Kidney capillary endothelial cell (primary cell): ENCODE measurements around the gene B4GALT2.

Experiments used
- DNase-seq: peaks from one replicate; pipeline ENCODE4 v3.0.0-alpha.2; 2018; ENCODE audit warnings: low spot score

Gene B4GALT2, protein sequence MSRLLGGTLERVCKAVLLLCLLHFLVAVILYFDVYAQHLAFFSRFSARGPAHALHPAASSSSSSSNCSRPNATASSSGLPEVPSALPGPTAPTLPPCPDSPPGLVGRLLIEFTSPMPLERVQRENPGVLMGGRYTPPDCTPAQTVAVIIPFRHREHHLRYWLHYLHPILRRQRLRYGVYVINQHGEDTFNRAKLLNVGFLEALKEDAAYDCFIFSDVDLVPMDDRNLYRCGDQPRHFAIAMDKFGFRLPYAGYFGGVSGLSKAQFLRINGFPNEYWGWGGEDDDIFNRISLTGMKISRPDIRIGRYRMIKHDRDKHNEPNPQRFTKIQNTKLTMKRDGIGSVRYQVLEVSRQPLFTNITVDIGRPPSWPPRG

DNA sequence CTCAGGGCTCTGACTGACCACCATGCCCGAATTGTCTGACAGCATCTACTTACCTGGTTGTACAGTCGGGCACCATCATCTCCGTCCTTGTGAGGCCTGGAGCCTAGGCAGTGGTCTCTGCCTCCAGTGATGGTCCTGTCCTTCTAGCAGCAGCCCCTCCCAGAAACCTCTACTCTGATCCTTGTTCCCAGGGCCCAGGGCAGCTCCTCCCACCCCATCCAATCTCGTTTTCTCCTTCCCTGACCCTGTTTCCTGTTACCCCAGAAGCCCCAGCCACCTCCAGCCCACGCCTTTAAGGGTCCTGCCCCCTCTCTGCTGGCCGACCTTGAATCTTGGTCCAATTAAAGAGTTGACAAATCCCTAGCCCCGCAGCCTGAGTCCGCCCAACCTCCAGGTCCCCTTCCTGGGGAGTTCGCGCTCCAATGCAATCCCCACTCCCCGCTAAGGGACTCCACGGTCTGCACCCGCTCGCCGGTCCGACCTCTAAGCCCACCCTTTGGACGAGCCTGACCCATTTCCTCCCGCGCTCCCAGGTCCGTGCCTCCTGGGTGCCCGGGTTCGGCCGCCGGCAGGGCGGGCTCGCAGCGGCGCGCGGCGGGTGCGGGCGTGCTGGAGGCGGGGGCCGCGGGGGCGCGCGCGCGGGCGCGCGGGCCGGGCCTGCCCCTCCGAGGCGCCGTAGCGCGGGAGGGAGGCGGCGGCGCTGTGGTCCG, at the start of gene B4GALT2:
TSS of gene B4GALT2 (plus strand) at position 660 of the 710 bp plus-strand sequence. CDS start 1,951 bp downstream, outside the sequence.
- no peak for DNase-seq

DNA sequence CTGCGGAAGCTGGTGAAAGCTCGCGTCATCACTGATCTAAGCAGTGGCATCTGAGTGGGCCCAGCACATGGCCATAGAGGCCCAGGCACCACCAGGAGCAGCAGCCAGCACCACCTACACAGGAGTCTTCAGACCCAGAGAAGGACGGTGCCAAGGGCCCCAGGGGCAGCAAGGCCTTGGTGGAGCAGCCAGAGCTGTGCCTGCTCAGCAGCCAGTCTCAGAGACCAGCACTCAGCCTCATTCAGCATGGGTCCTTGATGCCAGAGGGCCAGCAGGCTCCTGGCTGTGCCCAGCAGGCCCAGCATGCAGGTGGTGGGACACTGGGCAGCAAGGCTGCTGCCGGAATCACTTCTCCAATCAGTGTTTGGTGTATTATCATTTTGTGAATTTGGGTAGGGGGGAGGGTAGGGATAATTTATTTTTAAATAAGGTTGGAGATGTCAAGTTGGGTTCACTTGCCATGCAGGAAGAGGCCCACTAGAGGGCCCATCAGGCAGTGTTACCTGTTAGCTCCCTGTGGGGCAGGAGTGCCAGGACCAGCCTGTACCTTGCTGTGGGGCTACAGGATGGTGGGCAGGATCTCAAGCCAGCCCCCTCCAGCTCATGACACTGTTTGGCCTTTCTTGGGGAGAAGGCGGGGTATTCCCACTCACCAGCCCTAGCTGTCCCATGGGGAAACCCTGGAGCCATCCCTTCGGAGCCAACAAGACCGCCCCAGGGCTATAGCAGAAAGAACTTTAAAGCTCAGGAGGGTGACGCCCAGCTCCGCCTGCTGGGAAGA, 48.7 kb upstream of the B4GALT2 start:
- DNase-seq: no peak

DNA sequence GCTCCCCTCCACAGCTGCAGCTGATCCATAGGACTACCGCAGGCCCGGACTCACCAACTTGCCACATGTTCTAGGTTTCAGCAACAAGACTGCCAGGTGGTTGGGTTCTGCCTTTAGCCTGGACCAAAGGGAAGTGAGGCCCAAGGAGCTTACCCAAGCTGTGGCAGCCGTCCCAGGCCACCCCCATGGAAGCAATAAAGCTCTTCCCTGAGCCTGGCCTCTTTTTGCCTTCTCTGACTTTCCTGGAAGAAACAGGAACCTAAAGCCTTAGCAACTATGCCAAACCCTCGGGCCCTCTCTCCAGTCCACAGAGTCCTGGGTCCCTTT, 48.1 kb upstream of the B4GALT2 start:
- DNase-seq: no peak

DNA sequence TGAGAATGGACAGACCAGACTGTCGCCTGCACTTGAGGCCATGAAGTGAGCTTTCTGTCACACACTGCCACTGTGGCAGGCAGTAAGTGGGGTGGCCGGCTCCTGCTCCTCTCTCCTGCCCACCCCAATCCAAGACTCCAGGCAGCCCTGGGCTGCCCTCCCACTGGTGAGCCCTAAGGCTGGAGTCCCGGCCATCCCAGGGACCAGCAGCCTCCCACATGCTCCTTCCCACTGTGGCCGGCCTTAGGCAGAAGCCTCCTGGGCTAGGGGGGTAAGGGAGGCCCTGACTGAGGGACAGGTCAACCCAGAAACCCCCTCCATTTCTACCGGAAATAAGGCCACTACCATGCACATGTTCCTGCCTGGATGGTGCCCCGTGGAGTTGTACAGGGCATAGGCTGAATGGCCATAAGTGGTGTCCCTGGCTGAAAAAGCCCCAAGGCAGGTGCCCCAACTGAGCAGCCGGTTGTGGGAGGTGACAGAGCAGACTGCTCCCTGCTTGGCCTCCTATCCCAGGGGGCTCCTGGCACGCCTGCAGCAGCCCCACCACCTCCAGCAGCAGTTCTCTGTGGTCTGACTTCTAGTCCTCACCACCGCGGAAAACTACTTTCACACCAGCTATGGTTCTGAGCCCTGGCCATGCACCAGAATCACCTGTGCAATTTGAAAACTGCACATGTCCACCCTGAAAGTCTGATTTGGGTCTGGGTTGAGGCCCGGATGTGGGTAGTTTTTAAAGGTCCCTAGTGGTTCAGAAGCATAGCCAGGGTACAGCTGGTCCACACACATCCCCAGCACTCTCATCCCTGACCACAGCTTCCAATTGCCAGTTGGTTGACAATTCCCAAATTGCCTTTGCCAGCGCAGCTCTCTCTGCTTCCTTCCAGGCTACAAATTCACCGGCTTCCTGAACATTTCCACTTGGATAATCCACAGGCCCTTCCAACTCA, 47.0 kb upstream of the B4GALT2 start:
- DNase-seq: no peak

DNA sequence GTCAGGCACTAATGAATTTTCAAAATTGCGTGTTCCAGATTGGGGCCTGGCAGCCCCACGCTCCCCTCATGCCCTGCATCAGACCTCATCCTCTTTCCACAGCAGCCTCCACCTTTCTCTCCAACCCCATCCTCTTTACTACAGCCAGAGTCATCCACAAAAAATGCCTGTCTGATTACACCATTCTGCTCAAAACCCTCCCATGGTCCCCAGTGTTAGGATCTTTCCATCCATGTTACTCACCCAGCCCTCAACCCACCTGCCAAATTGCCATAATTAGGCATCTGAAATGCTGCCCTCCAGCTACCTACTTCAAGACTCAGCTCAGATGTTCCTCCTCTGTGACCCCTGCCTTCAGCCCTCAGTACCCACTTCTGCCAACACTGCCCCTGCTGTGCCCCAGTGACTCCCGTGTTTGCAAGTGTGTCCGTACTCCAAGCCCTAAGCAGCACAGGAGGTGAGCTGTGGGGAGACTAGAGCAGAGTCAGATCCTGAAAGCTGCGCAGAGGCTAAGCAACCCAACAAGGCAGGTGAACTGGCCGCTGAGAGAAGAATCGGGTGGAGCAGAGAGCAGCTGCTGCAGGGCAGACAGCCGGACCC, 46.1 kb upstream of the B4GALT2 start:
- no peak for DNase-seq

DNA sequence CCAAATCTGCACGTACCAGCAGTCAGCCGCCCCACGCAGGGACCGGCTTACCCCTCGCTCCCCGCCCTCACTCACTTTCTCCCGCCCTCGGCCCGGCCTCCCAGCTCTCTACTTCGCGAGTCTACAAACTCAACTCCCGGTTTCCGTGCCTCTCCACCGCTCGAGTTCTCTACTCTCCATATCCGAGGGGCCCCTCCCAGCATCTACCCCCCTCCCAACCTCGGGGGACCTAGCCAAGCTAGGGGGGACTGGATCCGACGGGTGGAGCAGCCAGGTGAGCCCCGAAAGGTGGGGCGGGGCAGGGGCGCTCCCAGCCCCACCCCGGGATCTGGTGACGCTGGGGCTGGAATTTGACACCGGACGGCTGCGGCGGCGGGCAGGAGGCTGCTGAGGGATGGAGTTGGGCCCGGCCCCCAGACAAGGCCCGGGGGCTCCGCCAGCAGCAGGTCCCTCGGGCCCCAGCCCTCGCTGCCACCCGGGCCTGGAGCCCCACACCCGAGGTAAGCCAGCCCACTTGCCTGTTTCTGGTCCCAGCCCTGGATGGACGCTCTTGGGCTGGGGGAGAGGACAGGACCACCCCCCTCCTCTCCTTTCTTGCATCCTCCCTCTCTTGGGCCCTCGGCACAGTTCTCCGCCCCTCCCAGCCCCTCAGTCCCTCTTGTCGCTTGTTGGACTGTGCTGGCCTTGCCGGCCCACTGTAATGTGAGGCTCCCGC, 45.5 kb upstream of the B4GALT2 start, which contains the start of gene ARTN:
TSS of gene ARTN (plus strand) at position 416 of the 715 bp plus-strand sequence. CDS start 1,856 bp downstream, outside the sequence.
- no peak for DNase-seq

DNA sequence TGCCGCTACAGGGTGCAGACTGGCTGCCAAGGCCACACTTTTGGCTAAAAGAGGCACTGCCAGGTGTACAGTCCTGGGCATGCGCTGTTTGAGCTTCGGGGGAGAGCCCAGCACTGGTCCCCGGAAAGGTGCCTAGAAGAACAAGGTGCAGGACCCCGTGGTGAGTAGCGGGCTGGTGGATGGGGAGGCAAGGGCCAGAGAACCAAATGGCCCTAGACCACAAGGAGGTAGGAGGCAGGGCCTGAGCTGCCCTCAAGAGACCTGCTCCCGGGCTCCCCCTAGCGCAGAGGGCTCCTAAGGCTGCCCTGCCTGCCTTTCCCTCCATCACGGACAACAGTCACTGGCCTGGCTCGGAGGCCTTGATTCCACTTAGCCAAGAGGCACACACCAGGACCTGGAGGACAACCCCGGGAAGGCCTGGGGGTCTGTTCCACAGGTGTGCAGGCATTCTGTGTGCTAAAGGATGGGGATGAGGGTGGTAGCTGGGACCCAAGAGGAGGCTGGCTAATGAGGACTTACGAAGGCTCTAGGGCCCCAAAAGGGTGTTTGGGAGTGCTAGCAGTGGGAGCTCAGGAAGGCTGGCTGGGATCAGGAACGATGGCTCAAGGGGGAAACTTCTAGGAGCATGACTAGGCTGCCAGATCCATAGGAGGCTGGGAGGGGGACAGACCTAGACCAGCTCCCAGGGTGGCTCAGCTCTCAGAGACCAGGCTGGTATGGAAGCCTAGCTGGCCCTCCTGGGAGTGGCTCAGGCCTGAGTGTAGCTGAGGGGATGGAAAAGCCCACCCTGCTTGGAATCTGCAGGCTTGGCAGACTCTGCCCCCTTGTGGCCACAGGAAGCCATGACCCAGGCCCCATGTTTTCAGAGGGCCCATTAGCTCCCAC, 44.7 kb upstream of the B4GALT2 start:
- no peak for DNase-seq

DNA sequence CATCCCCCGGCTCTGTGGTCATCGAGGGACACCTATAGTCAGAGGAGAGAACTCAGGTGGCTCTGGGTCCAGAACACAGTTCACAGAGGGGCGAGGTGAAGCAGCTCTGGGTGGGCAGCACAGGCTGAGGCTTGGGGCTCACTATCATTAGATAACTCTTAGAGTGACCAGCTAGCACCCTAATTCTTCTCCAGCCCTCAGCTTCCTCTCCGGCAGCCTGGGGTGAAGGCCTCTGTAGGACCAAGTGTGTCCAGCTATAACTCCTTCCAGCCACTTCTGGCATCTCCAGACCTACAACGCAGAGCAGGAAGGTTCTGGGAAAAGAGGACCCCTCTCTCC, 44.1 kb upstream of the B4GALT2 start:
- no peak for DNase-seq

DNA sequence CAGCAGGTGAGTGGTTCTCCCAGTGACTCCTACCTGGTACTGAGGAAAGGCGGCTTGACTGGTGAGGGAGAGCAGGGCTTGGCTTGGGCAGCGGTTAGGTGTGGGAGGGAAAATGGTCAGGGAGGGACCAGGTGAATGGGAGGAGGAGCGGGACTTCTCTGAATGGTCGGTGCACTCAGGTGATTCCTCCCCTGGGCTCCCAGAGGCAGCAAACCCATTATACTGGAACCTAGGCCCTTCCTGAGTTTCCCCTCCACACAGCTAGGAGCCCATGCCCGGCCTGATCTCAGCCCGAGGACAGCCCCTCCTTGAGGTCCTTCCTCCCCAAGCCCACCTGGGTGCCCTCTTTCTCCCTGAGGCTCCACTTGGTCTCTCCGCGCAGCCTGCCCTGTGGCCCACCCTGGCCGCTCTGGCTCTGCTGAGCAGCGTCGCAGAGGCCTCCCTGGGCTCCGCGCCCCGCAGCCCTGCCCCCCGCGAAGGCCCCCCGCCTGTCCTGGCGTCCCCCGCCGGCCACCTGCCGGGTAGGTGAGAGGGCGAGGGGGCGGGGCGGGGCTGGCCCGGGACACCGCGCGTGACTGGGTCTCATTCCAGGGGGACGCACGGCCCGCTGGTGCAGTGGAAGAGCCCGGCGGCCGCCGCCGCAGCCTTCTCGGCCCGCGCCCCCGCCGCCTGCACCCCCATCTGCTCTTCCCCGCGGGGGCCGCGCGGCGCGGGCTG, 43.1 kb upstream of the B4GALT2 start:
- no peak for DNase-seq

DNA sequence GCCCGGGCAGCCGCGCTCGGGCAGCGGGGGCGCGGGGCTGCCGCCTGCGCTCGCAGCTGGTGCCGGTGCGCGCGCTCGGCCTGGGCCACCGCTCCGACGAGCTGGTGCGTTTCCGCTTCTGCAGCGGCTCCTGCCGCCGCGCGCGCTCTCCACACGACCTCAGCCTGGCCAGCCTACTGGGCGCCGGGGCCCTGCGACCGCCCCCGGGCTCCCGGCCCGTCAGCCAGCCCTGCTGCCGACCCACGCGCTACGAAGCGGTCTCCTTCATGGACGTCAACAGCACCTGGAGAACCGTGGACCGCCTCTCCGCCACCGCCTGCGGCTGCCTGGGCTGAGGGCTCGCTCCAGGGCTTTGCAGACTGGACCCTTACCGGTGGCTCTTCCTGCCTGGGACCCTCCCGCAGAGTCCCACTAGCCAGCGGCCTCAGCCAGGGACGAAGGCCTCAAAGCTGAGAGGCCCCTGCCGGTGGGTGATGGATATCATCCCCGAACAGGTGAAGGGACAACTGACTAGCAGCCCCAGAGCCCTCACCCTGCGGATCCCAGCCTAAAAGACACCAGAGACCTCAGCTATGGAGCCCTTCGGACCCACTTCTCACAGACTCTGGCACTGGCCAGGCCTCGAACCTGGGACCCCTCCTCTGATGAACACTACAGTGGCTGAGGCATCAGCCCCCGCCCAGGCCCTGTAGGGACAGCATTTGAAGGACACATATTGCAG, 42.4 kb upstream of the B4GALT2 start:
- no peak for DNase-seq

DNA sequence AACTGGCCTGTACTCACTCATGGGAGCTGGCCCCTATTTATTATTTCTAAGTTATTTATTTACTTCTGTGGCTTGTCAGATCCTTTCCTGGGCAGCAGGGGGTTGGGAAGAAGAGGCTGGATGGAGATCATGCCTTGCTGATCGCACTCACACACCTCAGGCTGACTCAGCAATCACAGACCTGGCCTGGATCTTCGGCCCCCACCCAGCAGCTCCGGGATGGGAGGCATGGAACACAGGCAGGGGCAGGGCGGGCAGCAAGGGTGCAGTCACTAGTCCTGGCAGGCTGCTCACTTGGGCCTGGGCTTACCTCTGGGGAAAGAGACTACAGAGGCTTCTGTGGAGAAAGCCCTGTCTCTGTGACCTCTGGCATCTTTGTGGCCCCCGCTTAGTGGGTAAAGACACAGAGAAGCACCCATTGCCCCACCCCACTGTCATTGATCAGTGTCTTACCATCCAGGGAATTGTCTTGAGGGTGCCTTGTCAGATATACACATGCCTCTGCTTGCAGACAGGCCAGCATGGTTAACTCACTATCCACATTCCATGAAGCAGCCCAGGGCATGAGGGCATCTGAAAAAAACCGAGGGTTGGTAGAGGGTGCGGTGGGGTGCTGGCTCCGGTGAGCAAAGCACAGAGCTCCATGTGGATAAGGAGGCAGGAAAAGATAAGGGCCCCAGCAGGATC, 41.7 kb upstream of the B4GALT2 start:
- DNase-seq: no peak

DNA sequence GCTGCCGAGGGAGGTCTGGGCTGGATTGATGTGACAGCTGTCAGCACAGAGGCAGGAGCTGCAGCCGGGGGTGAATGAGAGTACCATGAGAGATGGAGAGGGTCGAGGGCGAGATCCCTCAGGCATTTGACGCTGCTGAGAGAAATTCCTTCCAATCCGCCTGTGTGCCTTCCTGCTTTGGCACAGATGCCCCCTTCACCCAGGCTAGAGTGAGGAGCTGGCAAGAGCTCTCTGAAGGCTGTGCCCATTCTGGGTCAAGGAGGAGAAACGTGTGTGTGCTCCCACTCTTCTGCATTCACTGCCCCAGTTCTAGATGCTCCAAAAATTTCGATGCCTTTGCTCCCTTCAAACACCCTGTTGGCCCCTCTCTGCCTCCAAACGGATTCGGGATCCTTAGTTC, 40.6 kb upstream of the B4GALT2 start:
- no peak for DNase-seq

DNA sequence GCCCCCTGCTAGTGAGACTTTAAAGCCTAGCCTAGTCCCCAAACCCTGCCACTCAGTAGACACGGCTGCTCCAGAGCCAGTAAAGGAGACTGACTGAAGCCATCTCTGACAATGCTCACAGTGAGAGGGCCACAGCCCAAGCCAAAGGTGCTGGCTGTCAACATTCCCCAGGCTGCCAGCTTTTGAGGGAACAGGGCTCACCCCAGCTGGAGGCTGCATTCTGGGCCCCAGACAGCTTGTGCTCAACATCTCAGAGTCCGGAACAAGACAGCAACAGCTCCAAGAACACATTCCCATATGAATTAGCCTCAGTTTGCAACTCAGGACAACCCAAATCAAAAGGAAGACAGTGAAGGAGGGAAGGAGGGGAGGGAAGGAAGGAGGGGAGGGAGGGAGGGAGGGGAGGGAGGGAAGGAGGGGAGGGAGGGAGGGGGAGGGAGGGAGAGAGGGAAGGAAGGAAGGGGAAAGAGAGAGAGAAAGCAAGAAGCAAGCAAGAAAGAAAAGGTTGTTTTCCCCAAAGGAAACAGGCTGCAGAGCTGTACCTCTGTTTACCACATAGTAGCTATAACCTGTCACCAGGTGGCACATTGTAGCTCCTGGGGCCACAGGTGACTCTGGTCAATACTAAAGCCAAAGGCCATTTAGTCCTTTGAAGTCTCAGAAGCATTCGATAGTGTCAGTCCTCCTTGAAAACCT, 40.0 kb upstream of the B4GALT2 start:
- DNase-seq: no peak

DNA sequence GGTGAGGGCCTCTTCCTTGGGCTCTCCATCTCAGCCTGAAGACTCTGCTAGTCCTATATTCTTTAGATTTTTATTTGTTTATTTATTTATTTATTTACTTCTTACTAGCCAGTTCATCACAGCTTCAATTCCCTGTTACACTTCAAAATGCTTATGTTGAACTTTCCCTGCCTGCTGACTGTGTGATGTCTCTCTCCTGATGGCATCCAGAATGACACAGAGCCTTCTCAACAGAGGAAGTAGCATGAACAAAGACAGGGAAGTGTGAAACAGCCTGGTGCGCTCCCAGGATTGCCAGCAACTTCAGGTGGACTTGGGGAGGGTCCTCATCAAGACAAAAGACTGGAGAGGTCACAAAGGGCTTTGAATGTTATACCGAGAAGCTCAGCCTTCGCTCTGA, 36.6 kb upstream of the B4GALT2 start:
- no peak for DNase-seq

DNA sequence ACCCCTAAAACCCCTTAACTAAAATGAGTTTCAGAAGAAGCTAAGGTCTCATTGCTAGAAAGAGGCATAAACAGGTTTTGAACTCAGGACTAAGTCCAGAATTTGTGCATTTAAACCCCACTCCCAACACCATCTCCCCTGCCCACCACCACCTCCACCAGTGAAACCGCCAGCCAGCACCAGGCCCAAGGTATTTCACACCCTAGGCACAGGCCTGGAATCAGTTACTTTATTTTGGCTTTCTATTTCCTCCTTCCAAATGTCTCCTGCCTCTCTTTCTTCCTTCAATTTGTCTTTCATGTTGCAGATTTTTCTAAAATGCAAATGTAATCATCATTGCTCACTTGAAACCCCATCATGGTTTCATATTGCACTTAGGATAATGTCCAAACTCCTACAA, 34.1 kb upstream of the B4GALT2 start:
- no peak for DNase-seq

DNA sequence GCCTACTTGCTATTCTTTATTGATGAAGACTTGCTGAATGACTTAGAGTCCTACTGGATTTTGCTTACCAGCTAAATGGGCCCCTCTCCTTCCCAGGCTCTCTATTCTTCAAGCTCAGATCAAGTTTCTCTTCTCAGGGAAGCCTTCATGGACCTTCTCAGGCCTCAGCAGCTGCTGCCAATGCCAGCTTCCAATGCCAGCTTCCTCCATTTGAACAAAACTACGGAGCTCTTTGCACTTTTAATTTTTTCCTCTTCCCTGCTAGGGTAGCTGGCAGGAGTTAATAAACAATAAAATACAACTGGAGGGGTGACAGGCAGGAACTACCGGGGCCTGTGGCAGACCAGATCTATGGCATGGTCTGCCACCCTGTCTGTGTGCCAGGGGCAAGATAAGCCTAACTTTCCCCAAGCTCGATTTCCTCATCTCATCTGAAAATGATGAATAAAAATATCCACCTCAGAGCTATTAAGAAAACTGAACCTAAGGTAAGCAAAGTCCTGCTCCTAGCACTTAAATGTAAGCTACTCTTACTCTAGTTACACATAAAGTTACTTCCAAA, 33.3 kb upstream of the B4GALT2 start:
- no peak for DNase-seq
